ENCODE data around the gene PIEZO2. TPM values are rescaled to one million over a fixed set of nuclear protein-coding genes. Genes with fewer than 3 reads are reported as not detected.
"Not testable (repeated sequence)": the region's sequence is repeated elsewhere in the genome, so short reads cannot be mapped to it uniquely, and the experiment has no call there.

PIEZO2 gene
- total RNA-seq (2014; rRNA removed; shearing (Covaris generic)): 0.10 and 0.82 TPM in 2 replicates
- 0.17 and 0.20 TPM in 2 replicates for polyA plus RNA-seq (2015; cell fraction: cytosol; rRNA removed)
- polyA plus RNA-seq (2015; cell fraction: nucleus; rRNA removed): 0.60 and 1.2 TPM in 2 replicates

GRCh38 chr18:11149441-11150270 is at the start of gene PIEZO2:
Gene PIEZO2 (minus strand): TSS chr18:11149569. CDS start chr18:11148588, 981 bp downstream.
- DNase-seq (ENCODE audit: low read depth): no peak

GRCh38 chr18:11183637-11184036 is 34.3 kb upstream of the PIEZO2 start:
- DNase-seq (ENCODE audit: low read depth): no peak

- not testable (repeated sequence) for DNase-seq (ENCODE audit: low read depth)
Measured at GRCh38 chr18:11181629-11182028, 32.3 kb upstream of the PIEZO2 start.

GRCh38 chr18:11179959-11180519 is 30.7 kb upstream of the PIEZO2 start:
- no peak for DNase-seq (ENCODE audit: low read depth)

GRCh38 chr18:11178951-11179549 is 29.7 kb upstream of the PIEZO2 start:
- DNase-seq (ENCODE audit: low read depth): no peak

GRCh38 chr18:11177382-11177781 is 28.0 kb upstream of the PIEZO2 start:
- no peak for DNase-seq (ENCODE audit: low read depth)

- DNase-seq (ENCODE audit: low read depth): peak; percentile 10
Measured at GRCh38 chr18:11176481-11176881, 27.1 kb upstream of the PIEZO2 start.

- DNase-seq (ENCODE audit: low read depth): no peak
Measured at GRCh38 chr18:11175266-11175979, 26.1 kb upstream of the PIEZO2 start.

GRCh38 chr18:11174179-11174578 is 24.8 kb upstream of the PIEZO2 start:
- DNase-seq (ENCODE audit: low read depth): not testable (repeated sequence)

- no peak for DNase-seq (ENCODE audit: low read depth)
Measured at GRCh38 chr18:11167778-11168177, 18.4 kb upstream of the PIEZO2 start.

- no peak for DNase-seq (ENCODE audit: low read depth)
Measured at GRCh38 chr18:11165952-11166351, 16.6 kb upstream of the PIEZO2 start.

GRCh38 chr18:11165138-11165537 is 15.8 kb upstream of the PIEZO2 start:
- no peak for DNase-seq (ENCODE audit: low read depth)

GRCh38 chr18:11163665-11164064 is 14.3 kb upstream of the PIEZO2 start:
- DNase-seq (ENCODE audit: low read depth): no peak

GRCh38 chr18:11162889-11163288 is 13.5 kb upstream of the PIEZO2 start:
- no peak for DNase-seq (ENCODE audit: low read depth)

- no peak for DNase-seq (ENCODE audit: low read depth)
Measured at GRCh38 chr18:11162462-11162861, 13.1 kb upstream of the PIEZO2 start.

GRCh38 chr18:11160313-11160712 is 10.9 kb upstream of the PIEZO2 start:
- DNase-seq (ENCODE audit: low read depth): no peak

GRCh38 chr18:11159844-11160243 is 10.5 kb upstream of the PIEZO2 start:
- DNase-seq (ENCODE audit: low read depth): no peak

GRCh38 chr18:11156978-11157377 is 7.6 kb upstream of the PIEZO2 start:
- DNase-seq (ENCODE audit: low read depth): no peak

GRCh38 chr18:11155034-11155759 is 5.8 kb upstream of the PIEZO2 start:
- DNase-seq (ENCODE audit: low read depth): no peak

GRCh38 chr18:11154368-11154989 is 5.1 kb upstream of the PIEZO2 start:
- DNase-seq (ENCODE audit: low read depth): no peak

Measured in HT1080 (cell line).